HG03432 (cell line): ENCODE results near the gene SPIN2B.

Experiments
- ATAC-seq: cut with Tn5 transposase; IDR thresholded peaks from one replicate; pipeline ENCODE4 v1.9.1; 2021; ENCODE audit warnings: mild to moderate bottlenecking, moderate library complexity; ENCODE audit not compliant: unreplicated experiment

The SPIN2B gene

GRCh38 chrX:57074458-57074857, 46.9 kb downstream of the SPIN2B start:
- no peak for ATAC-seq

- ATAC-seq = no peak
Observed at GRCh38 chrX:57070185-57070984, 51.0 kb downstream of the SPIN2B start.
